LHCN-M2 (cell line): ENCODE data around the gene GUCY1A2. TPM values are rescaled to one million over a fixed set of nuclear protein-coding genes. Genes with fewer than 3 reads are reported as not detected.

Source experiments
- DNase-seq: peaks from one replicate; pipeline ENCODE4 v3.0.0-alpha.2; 2012; ENCODE audit warnings: low read depth
- total RNA-seq: library from RNA; depleted of rRNA; stranded (reverse); fragments of >200 nt; gene quantifications from 2 replicates; pipeline ENCODE4 v1.2.3, GENCODE V29; 2014

Gene GUCY1A2
- total RNA-seq, 1 experiment from 2014 or later: not detected

- DNase-seq: peak; percentile 77
Observed at GRCh38 chr11:106668147-106668546, 350.1 kb downstream of the GUCY1A2 start.

- peak; percentile 32 for DNase-seq
Observed at GRCh38 chr11:106656646-106657045, 361.6 kb downstream of the GUCY1A2 start.

GRCh38 chr11:106644824-106645223 lies 373.5 kb downstream of the GUCY1A2 start:
- DNase-seq: peak; percentile 18

GRCh38 chr11:106642331-106642730 lies 375.9 kb downstream of the GUCY1A2 start:
- DNase-seq: no peak

GRCh38 chr11:106632283-106632682 lies 386.0 kb downstream of the GUCY1A2 start:
- DNase-seq: no peak

GRCh38 chr11:106627694-106628093 lies 390.6 kb downstream of the GUCY1A2 start:
- no peak for DNase-seq

- DNase-seq: no peak
Observed at GRCh38 chr11:106625566-106625965, 392.7 kb downstream of the GUCY1A2 start.

GRCh38 chr11:106624377-106624776 lies 393.9 kb downstream of the GUCY1A2 start:
- DNase-seq: no peak
